GM12878 (cell line): Measurements from ENCODE around the gene GID4.

Source experiments
- GABPA ChIP-seq: IDR thresholded peaks from 2 replicates; pipeline ENCODE4 v1.6.1; 2014; ENCODE audit warnings: antibody characterized with exemption, low read depth, mild to moderate bottlenecking, inconsistent platforms
- TCF12 ChIP-seq: IDR thresholded peaks from 2 replicates; pipeline ENCODE4 v1.6.1; 2011; ENCODE audit warnings: low read depth, mild to moderate bottlenecking, low read length

DNA sequence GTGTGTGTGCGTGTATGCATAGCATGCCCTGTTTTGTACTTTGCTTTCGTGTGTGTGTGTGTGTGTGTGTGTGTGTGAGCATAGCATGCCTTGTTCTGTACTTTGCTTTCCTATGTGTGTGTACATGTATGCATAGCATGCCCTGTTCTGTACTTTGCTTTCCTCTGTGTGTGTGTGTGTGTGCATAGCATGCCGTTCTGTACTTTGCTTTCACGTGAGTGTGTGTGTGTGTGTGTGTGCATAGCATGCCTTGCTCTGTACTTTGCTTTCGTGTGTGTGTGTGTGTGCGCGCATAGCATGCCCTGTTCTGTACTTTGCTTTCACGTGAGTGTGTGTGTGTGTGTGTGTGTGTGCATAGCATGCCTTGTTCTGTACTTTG lies 39.2 kb upstream of the GID4 start:
- TF ChIP-seq TCF12 (no peak), GABPA (no peak)
